HG03571 (cell line): Measurements from ENCODE around the gene OXGR1.
"Not testable (repeated sequence)": the region's sequence is repeated elsewhere in the genome, so short reads cannot be mapped to it uniquely, and the experiment has no call there.

Experiments used
- ATAC-seq: cut with Tn5 transposase; IDR thresholded peaks from one replicate; pipeline ENCODE4 v1.9.1; 2021; ENCODE audit not compliant: unreplicated experiment

OXGR1 gene

GRCh38 chr13:96994017-96994857, at the start of gene OXGR1:
TSS of gene OXGR1 (minus strand) at chr13:96994476. CDS start at chr13:96987759, 6,717 bp downstream.
- no peak for ATAC-seq

GRCh38 chr13:97043302-97043701, 49.0 kb upstream of the OXGR1 start:
- no peak for ATAC-seq

GRCh38 chr13:97030705-97031452, 36.6 kb upstream of the OXGR1 start:
- no peak for ATAC-seq

GRCh38 chr13:97028441-97029299, 34.4 kb upstream of the OXGR1 start:
- no peak for ATAC-seq

- ATAC-seq: no peak
These were observed 32.9 kb upstream of the OXGR1 start for GRCh38 chr13:97027162-97027554.

GRCh38 chr13:97026531-97027161, 32.4 kb upstream of the OXGR1 start:
- ATAC-seq: no peak

GRCh38 chr13:97023812-97024211, 29.5 kb upstream of the OXGR1 start:
- ATAC-seq: not testable (repeated sequence)

GRCh38 chr13:97023117-97023516, 28.8 kb upstream of the OXGR1 start:
- ATAC-seq: no peak

- no peak for ATAC-seq
These were observed 27.0 kb upstream of the OXGR1 start for GRCh38 chr13:97021241-97021640.

- no peak for ATAC-seq
These were observed 26.5 kb upstream of the OXGR1 start for GRCh38 chr13:97020689-97021240.

GRCh38 chr13:97020194-97020593, 25.9 kb upstream of the OXGR1 start:
- no peak for ATAC-seq

- no peak for ATAC-seq
These were observed 25.0 kb upstream of the OXGR1 start for GRCh38 chr13:97019236-97019635.

GRCh38 chr13:97018029-97018819, 23.9 kb upstream of the OXGR1 start:
- peak; percentile 90 for ATAC-seq

- ATAC-seq: no peak
These were observed 23.0 kb upstream of the OXGR1 start for GRCh38 chr13:97017322-97017721.

- no peak for ATAC-seq
These were observed 21.5 kb upstream of the OXGR1 start for GRCh38 chr13:97015661-97016350.

GRCh38 chr13:97012251-97013048, 18.2 kb upstream of the OXGR1 start:
- no peak for ATAC-seq

GRCh38 chr13:97011446-97012131, 17.3 kb upstream of the OXGR1 start:
- no peak for ATAC-seq

GRCh38 chr13:97008643-97009042, 14.4 kb upstream of the OXGR1 start:
- no peak for ATAC-seq
